Kidney (tissue), 14 donors: ENCODE measurements around the gene METTL25B. TPM values are rescaled to one million over a fixed set of nuclear protein-coding genes. Genes with fewer than 3 reads are reported as not detected.
A peak's percentile ranks its signal among the peaks of the same experiment; 100 is the strongest.

Experiments
- DNase-seq, 5 donors: peaks; one replicate each; pipeline ENCODE4 v3.0.0-alpha.2; 2013 to 2020
- FAIRE-seq: peaks from 2 replicates; lab custom pipeline; 2012; peaks lifted over from hg19 to GRCh38; lab: Jason Lieb, UNC
- H3K27ac ChIP-seq, 2 donors: one replicate each; pipeline ENCODE4 v1.7.0; 2013; ENCODE audit warnings: low read depth in 2 of 2, low read length in 2 of 2, inconsistent platforms in 1 of 2
- H3K27me3 ChIP-seq: one replicate; pipeline ENCODE4 v1.7.1; 2013; ENCODE audit warnings: low read length, inconsistent platforms; ENCODE audit not compliant: control insufficient read depth, insufficient read depth
- H3K36me3 ChIP-seq, 3 donors: one replicate each; pipeline versions ENCODE4 v1.7.0 to v1.7.1; 2013; ENCODE audit warnings: low read length in 3 of 3, control low read depth in 1 of 3, inconsistent platforms in 1 of 3; ENCODE audit not compliant: insufficient read depth in 3 of 3, control insufficient read depth in 2 of 3
- H3K4me1 ChIP-seq, 3 donors: one replicate each; pipeline versions ENCODE4 v1.7.0 to v1.7.1; 2013; ENCODE audit warnings: low read length in 3 of 3, inconsistent platforms in 1 of 3, low read depth in 1 of 3; ENCODE audit not compliant: control insufficient read depth in 2 of 3, insufficient read depth in 2 of 3
- H3K4me3 ChIP-seq, 3 donors: one replicate each; pipeline versions ENCODE4 v1.7.0 to v1.8.1; 2013; ENCODE audit warnings: low read length in 3 of 3, control low read depth in 1 of 3, inconsistent platforms in 1 of 3
- H3K9ac ChIP-seq, 3 donors: one replicate each; pipeline versions ENCODE4 v1.7.0 to v1.7.1; 2013; ENCODE audit warnings: low read length in 3 of 3, control low read depth in 1 of 3, inconsistent platforms in 1 of 3
- H3K9me3 ChIP-seq, 3 donors: one replicate each; pipeline versions ENCODE4 v1.7.0 to v1.7.1; 2013; ENCODE audit warnings: low read length in 3 of 3, control low read depth in 1 of 3, inconsistent platforms in 1 of 3; ENCODE audit not compliant: control insufficient read depth in 2 of 3, insufficient read depth in 1 of 3
- CTCF ChIP-seq: IDR thresholded peaks from 3 replicates; pipeline ENCODE4 v1.5.1; 2012; ENCODE audit warnings: mild to moderate bottlenecking, moderate library complexity, borderline replicate concordance; ENCODE audit not compliant: insufficient read depth; ENCODE audit errors: extremely low read depth
- intact Hi-C: fragments of 100-400 bp; cut with DNase I; formaldehyde crosslinking; loops from one replicate; pipeline ENCODE4 v1.11.1; 2022
- polyA plus RNA-seq: library from polyadenylated mRNA; stranded (reverse); fragments of 350-450 nt; fragmentation: Illumina TruSeq; extraction: RNeasy Lipid Tissue Mini Kit (QIAGEN cat#74804); gene quantifications from one replicate; pipeline ENCODE4 v1.2.3, GENCODE V29; 2014; ENCODE audit warnings: low read depth, low replicate concordance; ENCODE audit not compliant: insufficient read depth
- total RNA-seq: library from RNA; stranded (reverse); fragmentation: NEBNext Ultra II Directional; extraction: Animal tissue kit (Norgen Biotek cat#: 25700); gene quantifications from one replicate; pipeline ENCODE4 v1.2.1, GENCODE V29; 2021
- donor health status: control.
- donor health status: control.
- donor health status: control.
- donor health status: control.
- donor health status: control.
- donor health status: DM: yes; HTN: yes; CAD: no.
- donor health status: Normal renal cell carcinoma (clear cell type).

The METTL25B gene
- total and polyA plus RNA-seq, 2 donors from 2014 or later, result 29.4 to 35.2 TPM

GRCh38 chr1:156751757-156752481 is 23.6 kb downstream of the METTL25B start:
- peak overlapping the region; percentile 53 to 93 (median 82) for H3K9ac ChIP-seq
- TF ChIP-seq CTCF, result peak; percentile 19
- peak overlapping the region; percentile 68 to 97 (median 76) for H3K4me3 ChIP-seq
- peaks cover 5 to 34% (median 31%) of the 10 kb centered on the region in 3 donors for H3K4me1 ChIP-seq
- peak overlapping the region; percentile 90 to 92 for H3K27ac ChIP-seq
- intact Hi-C loops, result no loop called here
- no peaks in the 10 kb centered on the region for H3K9me3 ChIP-seq
- no peaks in the 10 kb centered on the region for H3K27me3 ChIP-seq
- H3K36me3 ChIP-seq, result no peaks in the 10 kb centered on the region
- DNase-seq (peak; percentile 98 to 99 (median 99)), FAIRE-seq (no peak)

GRCh38 chr1:156752843-156753482 is 24.7 kb downstream of the METTL25B start:
- no peak for TF ChIP-seq CTCF
- no peaks in the 10 kb centered on the region for H3K9me3 ChIP-seq
- H3K27ac ChIP-seq, result no peak overlapping the region
- peak overlapping the region; percentile 68 to 97 (median 76) for H3K4me3 ChIP-seq
- no peaks in the 10 kb centered on the region for H3K27me3 ChIP-seq
- H3K9ac ChIP-seq, result peak overlapping the region; percentile 53 to 93 (median 82)
- no peaks in the 10 kb centered on the region for H3K36me3 ChIP-seq
- FAIRE-seq (no peak), DNase-seq (no peak)
- intact Hi-C loops, result no loop called here
- peaks cover 5 to 27% (median 25%) of the 10 kb centered on the region in 3 donors for H3K4me1 ChIP-seq

GRCh38 chr1:156754219-156754618 is 25.9 kb downstream of the METTL25B start:
- intact Hi-C loops, result no loop called here
- DNase-seq (no peak), FAIRE-seq (no peak)
- Histone ChIP-seq H3K36me3 (no peaks in the 10 kb centered on the region), H3K27me3 (no peaks in the 10 kb centered on the region), H3K4me1 (peaks cover 0 to 15% (median 12%) of the 10 kb centered on the region in 3 donors), H3K9me3 (no peaks in the 10 kb centered on the region), H3K27ac (no peak overlapping the region), H3K9ac (no peak overlapping the region), H3K4me3 (no peak overlapping the region)
- no peak for TF ChIP-seq CTCF
